ENCODE data around the gene LDLRAD1.

DNA sequence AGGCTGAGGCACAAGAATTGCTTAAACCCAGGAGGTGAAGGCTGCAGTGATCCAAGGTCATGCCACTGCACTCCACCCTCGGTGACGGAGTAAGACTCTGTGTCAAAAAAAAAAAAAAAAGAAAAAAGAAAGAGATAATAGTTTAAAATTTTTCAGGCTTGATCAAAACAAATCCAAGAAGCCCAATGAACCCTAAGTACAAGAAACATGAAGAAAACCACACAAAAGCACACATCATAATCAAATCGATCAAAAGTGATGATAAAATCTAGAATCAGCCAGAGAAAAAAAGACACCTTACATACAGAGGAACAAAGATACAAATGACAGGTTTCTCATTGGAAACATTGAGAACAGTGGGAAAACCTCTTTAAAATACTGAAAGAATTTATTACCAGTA, 31.5 kb downstream of the LDLRAD1 start:
- TF ChIP-seq POLR2A (IDR thresholded peaks at IDR 0.05): no peak
- TF ChIP-seq CTCF (IDR thresholded peaks at IDR 0.05): no peak
